ENCODE measurements around the gene IL9.
A peak's percentile ranks its signal among the peaks of the same experiment; 100 is the strongest.

Gene IL9

DNA sequence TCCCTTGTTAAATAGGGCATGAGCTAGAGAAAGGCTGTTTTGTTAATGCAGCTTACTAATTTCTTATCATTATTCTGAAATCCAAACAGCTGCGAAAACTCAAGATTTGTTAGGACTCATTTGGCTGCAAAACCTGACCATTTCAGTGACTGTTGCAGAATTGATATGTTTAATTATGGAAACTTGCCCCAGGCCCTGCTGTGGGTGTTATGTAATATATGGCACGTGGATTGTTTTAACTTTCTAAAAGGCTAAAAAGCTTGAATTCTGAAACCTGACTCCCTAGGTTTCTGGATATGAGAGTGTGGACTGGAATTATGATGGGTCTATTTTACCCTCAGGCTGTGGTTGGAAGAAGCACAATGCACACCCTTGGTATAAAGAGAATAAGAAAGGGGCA lies 4.4 kb downstream of the IL9 start:
- no peak for DNase-seq (ENCODE audit: low read depth)

DNA sequence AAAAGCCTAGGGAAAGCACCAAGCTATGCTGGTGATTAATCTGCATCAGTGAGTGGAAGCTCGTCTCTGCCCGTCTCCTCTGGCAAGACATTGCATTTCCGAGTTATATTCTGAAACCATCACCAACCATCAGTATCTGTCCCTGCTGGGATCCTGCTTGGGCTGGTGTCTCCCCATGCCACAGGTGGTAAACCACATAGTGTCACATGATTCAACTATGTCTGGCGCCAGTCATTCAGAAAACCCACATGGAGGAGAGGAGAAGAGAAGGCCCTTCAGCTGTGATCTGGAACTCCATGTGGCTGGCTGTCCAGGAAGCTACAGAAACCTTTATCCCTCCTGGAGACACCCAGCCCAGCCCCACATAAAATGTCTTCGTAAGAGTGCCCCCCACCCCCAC lies 4.8 kb downstream of the IL9 start:
- DNase-seq (ENCODE audit: low read depth) = no peak

GRCh38 chr5:135890296-135890695 lies 5.3 kb downstream of the IL9 start:
- DNase-seq (ENCODE audit: low read depth) = no peak

- DNase-seq (ENCODE audit: low read depth) = no peak
Measured at GRCh38 chr5:135887881-135888614, 7.6 kb downstream of the IL9 start.

DNA sequence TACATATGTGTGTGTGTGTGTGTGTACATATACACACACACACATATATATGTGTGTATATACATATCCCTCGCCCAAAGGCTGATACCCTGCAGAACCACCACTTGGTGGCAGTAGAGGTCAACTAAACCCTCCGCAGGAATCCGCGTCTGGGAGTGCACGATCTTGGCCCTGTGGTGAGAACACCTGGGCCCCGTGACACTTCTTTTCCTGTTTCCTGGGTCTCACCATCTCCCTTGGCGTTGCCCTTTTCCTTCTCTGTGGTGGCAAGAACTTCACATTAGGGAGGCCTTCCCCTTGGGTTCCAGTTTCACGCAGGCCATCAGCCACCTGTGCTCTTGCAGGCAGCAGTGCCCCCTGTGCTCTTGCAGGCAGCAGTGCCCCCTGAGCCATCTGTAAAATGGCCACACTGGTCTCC lies 8.2 kb downstream of the IL9 start:
- DNase-seq (ENCODE audit: low read depth) = peak; percentile 32

- no peak for DNase-seq (ENCODE audit: low read depth)
Measured at GRCh38 chr5:135886136-135886535, 9.5 kb downstream of the IL9 start.

DNA sequence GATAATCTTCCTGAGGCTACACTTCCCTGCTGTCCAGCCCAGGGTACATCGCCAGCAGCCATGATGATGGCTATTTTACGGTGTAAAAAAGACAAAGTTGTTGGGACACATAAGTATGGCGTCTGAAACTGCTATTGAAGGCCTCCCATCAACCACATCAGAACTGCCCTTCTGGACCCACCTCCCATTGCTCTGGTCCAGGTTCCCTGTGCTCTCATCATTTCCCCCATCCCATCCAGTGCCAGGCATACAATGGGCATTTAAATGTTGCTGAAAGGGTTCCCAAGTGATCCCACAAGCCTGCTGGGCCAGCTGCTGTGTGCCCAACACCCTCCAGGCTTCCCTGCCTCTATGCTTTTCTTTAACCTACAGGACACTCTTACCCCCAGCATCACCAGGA lies 10.6 kb downstream of the IL9 start:
- no peak for DNase-seq (ENCODE audit: low read depth)

- no peak for DNase-seq (ENCODE audit: low read depth)
Measured at GRCh38 chr5:135883441-135883840, 12.2 kb downstream of the IL9 start.

DNA sequence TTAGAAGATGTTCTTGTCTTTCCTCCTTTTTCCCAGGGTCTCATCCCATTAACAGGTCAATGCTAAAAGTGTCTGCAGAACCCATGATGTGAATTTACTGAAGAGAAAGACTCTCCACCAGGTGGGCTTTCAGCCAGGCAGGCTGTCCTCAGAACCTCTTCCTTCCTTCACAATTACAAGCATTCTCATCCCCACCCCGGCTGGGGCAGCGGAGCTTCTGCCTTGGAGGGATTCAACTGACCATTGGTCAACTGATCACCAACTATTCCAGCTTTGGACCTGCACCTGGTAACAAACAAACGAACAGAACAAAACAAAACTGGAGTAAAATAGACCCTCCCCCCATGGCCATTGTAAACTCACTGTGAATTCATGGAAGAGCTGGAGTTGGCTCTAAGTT lies 12.6 kb downstream of the IL9 start:
- DNase-seq (ENCODE audit: low read depth) = no peak

- no peak for DNase-seq (ENCODE audit: low read depth)
Measured at GRCh38 chr5:135881819-135882218, 13.8 kb downstream of the IL9 start.

DNA sequence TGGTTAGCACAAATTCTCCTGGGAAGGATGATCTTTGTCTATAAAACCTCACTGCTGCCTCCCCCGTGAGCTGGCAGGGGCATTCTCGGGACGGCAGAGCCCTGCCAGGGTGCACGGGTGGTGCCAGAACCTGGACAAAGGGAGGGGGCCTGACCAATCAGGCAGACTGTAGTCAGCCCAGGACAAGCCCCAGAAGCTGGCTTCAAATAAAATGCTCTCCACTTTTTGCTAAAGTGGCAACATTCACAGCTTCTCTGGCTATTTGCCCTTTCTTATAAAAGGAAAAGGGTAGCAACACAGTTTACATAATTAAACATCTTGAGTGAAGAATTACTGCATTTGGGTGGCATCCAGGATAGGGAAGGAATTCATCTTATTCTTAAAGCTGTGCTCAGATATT lies 14.4 kb downstream of the IL9 start:
- DNase-seq (ENCODE audit: low read depth) = no peak

GRCh38 chr5:135880801-135881200 lies 14.8 kb downstream of the IL9 start:
- no peak for DNase-seq (ENCODE audit: low read depth)

DNA sequence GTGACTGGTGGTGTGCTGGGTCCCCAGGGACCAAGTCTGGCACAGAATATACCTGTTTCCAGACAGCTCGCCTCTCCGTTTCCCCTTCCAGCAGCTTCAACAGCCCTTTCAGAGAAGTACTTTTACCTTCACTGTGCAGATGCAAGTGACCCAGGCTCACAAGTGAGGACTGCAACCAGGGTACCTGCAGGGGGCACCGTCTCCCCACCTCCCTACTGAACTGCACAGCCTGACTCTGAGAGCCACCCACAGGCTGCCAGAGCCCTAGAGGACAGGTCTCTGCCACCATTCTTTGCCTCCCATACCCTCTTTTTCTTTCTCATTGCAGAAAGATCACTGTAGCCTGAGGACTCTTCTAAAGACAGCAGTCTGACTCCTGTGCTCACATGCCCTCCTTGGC lies 15.4 kb downstream of the IL9 start:
- no peak for DNase-seq (ENCODE audit: low read depth)

DNA sequence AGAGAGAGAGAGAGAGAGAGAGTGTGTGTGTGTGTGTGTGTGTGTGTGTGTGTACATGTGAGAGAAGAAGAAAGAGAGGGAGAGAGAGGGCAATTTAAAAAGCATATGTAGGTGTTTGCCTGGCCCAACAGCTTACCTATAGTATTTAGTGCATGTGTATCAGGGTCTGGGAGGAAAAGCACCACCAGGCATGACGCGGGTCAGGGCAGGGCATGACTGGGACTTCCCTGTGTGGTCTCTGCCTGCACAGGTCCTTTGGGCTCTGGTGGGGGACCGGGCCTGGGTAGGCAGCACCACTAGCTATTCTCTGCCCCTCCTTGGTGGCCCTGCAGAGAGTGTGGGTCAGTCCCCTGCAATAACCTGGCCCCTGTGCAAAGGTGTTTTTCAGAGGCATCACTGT lies 16.1 kb downstream of the IL9 start:
- no peak for DNase-seq (ENCODE audit: low read depth)

DNA sequence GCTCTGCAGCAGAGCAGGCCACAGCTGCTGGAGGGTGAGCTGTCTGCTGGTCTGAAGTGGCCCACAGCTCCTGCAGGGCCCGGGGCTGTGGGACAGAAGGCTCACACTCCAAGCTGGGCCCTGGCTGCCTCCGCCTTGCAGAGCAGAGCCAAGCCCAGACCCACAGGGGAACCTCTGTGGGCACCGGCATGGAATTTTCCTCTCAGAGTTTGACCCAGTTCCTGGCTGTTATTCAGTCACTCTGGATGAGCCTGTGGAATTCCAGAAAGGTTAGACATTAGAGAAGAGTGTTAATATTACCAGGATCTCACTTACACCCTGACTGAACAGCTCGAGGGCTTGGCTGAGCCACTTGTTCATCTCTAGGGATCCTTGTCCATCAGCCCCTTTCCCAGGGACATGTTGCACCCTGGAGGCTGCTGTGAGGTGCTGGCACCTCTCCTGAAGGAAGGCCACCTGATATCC lies 17.5 kb downstream of the IL9 start:
- DNase-seq (ENCODE audit: low read depth) = no peak

- no peak for DNase-seq (ENCODE audit: low read depth)
Measured at GRCh38 chr5:135877570-135878155, 18.0 kb downstream of the IL9 start.

- DNase-seq (ENCODE audit: low read depth) = no peak
Measured at GRCh38 chr5:135876146-135876545, 19.5 kb downstream of the IL9 start.

GRCh38 chr5:135875567-135875966 lies 20.1 kb downstream of the IL9 start:
- no peak for DNase-seq (ENCODE audit: low read depth)

- DNase-seq (ENCODE audit: low read depth) = no peak
Measured at GRCh38 chr5:135874461-135874860, 21.2 kb downstream of the IL9 start.

GRCh38 chr5:135873831-135874230 lies 21.8 kb downstream of the IL9 start:
- no peak for DNase-seq (ENCODE audit: low read depth)

DNA sequence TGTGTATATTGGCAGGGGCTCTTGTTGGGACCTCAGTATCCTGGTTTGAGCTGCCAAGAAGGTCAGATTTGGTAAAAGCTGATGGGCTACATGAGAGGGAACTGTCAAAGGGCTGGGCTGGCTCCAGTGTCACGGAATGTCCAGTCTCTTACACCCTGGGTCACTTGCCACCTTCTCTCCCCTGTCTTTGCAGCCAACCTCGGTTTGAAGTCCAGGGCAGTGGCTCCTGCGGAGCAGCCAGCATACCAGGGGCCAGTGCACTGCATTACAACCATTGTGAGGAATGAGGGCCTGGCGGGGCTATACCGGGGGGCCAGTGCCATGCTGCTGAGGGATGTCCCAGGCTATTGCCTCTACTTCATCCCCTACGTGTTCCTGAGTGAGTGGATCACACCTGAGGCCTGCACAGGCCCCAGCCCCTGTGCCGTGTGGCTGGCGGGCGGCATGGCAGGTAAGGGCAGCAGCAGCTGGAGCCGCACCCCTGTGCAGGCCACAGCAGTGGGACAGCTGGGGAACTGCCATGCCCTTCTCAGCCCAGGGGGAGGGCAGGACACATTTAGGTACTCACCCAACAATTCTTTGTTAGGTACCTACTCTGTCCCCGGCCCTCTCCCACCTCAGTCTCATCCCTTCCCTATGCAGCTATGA lies 24.2 kb downstream of the IL9 start:
- no peak for DNase-seq (ENCODE audit: low read depth)

DNA sequence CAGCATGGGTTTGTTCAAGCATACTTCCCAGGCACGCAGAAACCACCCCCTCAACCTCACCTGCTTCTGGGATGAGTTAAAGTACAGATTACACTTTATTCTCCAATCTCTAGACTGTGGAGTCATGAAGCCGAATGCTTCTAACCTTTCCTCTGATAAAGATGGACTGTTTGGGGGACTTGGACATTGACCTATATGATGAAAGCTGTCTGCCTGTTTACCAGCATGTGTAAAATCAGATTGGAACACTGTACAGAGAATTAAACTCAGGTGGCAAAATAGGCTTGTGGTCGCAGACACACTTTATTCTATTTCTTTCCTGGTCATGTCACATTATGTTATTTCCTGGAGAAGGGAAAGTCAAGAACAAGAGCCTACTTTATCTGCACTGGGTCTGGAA lies 25.7 kb downstream of the IL9 start:
- DNase-seq (ENCODE audit: low read depth) = no peak

- DNase-seq (ENCODE audit: low read depth) = no peak
Measured at GRCh38 chr5:135869276-135869675, 26.4 kb downstream of the IL9 start.

GRCh38 chr5:135868681-135869080 lies 27.0 kb downstream of the IL9 start:
- no peak for DNase-seq (ENCODE audit: low read depth)

All from activated T-helper 9 cell treated with anti-CD3 and anti-CD28 coated beads, Interleukin-2, amount 50 U/mL, for 16 hours (primary cell).